B cell (primary cell): ENCODE measurements around the gene LRTM1. TPM values are rescaled to one million over a fixed set of nuclear protein-coding genes. Genes with fewer than 3 reads are reported as not detected.

ENCODE experiments used
- ATAC-seq: fragments of 200-7000 bp; cut with Tn5 transposase; one replicate; pipeline ENCODE4 v1.10.0; 2021; ENCODE audit warnings: low read depth, mild to moderate bottlenecking, moderate number of reproducible peaks, moderate library complexity
- CTCF ChIA-PET: fragments of 350-600 bp; sonication (Branson Sonifier 250); formaldehyde crosslinking; loops from one replicate; lab custom pipeline; 2021; ENCODE audit warnings: antibody characterized with exemption, inconsistent platforms; lab: Charles Lee
- POLR2A ChIA-PET: fragments of 350-600 bp; sonication (Branson Sonifier 250); formaldehyde crosslinking; loops from one replicate; lab custom pipeline; 2021; ENCODE audit warnings: antibody characterized with exemption; lab: Charles Lee
- DNase-seq: peaks from one replicate; pipeline ENCODE4 v3.0.0; 2013
- H2AFZ ChIP-seq: 2 replicates; pipeline ENCODE4 v1.6.1; 2012; ENCODE audit warnings: mild to moderate bottlenecking, low read depth, low read length; ENCODE audit not compliant: insufficient read depth, poor library complexity, severe bottlenecking
- H3K27ac ChIP-seq, 2 donors: 1 replicate in 1 of 2; 2 replicates in 1 of 2; pipeline ENCODE4 v1.5.1; 2012 to 2013; ENCODE audit warnings: low read length in 2 of 2, mild to moderate bottlenecking in 2 of 2, moderate library complexity in 1 of 2
- H3K27me3 ChIP-seq, 4 experiments: fragments of 200-600 bp in 1 of 4; sonication (generic) in 1 of 4; replicated peaks in 1 of 4; 1 replicate in 2 of 4; 2 replicates in 2 of 4; pipeline versions ENCODE4 v1.6.1 to v1.7.0; 2013 to 2016; ENCODE audit warnings: low read length in 3 of 4, mild to moderate bottlenecking in 2 of 4, mixed read lengths in 1 of 4, moderate library complexity in 1 of 4; ENCODE audit not compliant: insufficient read depth in 4 of 4, control insufficient read depth in 3 of 4; ENCODE audit errors: control extremely low read depth in 1 of 4
- H3K36me3 ChIP-seq, 2 experiments: replicated peaks in 1 of 2; 1 replicate in 1 of 2; 2 replicates in 1 of 2; pipeline versions ENCODE4 v1.6.1 to v1.7.1; 2013; ENCODE audit warnings: low read length in 1 of 2; ENCODE audit not compliant: insufficient read depth in 2 of 2, control insufficient read depth in 1 of 2; ENCODE audit errors: control extremely low read depth in 1 of 2, extremely low read depth in 1 of 2
- H3K4me1 ChIP-seq, 2 donors: fragments of 200-600 bp in 1 of 2; sonication (generic) in 1 of 2; 1 replicate in 1 of 2; 2 replicates in 1 of 2; pipeline versions ENCODE4 v1.5.1 to v1.6.1; 2013 to 2017; ENCODE audit warnings: low read length in 2 of 2; ENCODE audit not compliant: control insufficient read depth in 2 of 2, insufficient read depth in 2 of 2
- H3K4me2 ChIP-seq: replicated peaks from 2 replicates; pipeline ENCODE3; 2012; ENCODE audit warnings: mild to moderate bottlenecking, low read depth, low read length; ENCODE audit not compliant: poor library complexity, severe bottlenecking
- H3K4me3 ChIP-seq, 5 experiments: fragments of 200-600 bp in 1 of 5; sonication (generic) in 1 of 5; 1 replicate in 3 of 5; 2 replicates in 2 of 5; pipeline versions ENCODE4 v1.5.1 to v1.7.0; 2011 to 2016; ENCODE audit warnings: low read length in 4 of 5, mild to moderate bottlenecking in 4 of 5, low read depth in 2 of 5, control low read depth in 1 of 5, moderate library complexity in 1 of 5; ENCODE audit not compliant: insufficient read depth in 1 of 5; ENCODE audit errors: control extremely low read depth in 1 of 5, extremely low read depth in 1 of 5
- H3K79me2 ChIP-seq: fragments of 200-600 bp; sonication (generic); one replicate; pipeline ENCODE4 v1.6.0; 2016; ENCODE audit warnings: low read length; ENCODE audit not compliant: control insufficient read depth, insufficient read depth
- H3K9ac ChIP-seq: fragments of 200-600 bp; sonication (generic); 2 replicates; pipeline ENCODE4 v1.6.1; 2017; ENCODE audit warnings: mild to moderate bottlenecking, low read length, moderate library complexity
- H3K9me3 ChIP-seq, 3 donors: one replicate each; pipeline versions ENCODE4 v1.6.1 to v1.7.1; 2013; ENCODE audit warnings: low read length in 2 of 3; ENCODE audit not compliant: control insufficient read depth in 2 of 3, insufficient read depth in 1 of 3; ENCODE audit errors: control extremely low read depth in 1 of 3
- H4K20me1 ChIP-seq: 2 replicates; pipeline ENCODE4 v1.6.0; 2012; ENCODE audit warnings: mild to moderate bottlenecking, low read length; ENCODE audit not compliant: insufficient read depth, control insufficient read depth, poor library complexity, severe bottlenecking
- H3K27ac Mint-ChIP-seq: one replicate; pipeline ENCODE4 v1.8.0; 2021; ENCODE audit warnings: mixed read lengths
- H3K27me3 Mint-ChIP-seq: one replicate; pipeline ENCODE4 v1.8.0; 2021; ENCODE audit warnings: mixed read lengths
- H3K4me1 Mint-ChIP-seq: one replicate; pipeline ENCODE4 v1.8.0; 2021; ENCODE audit warnings: mixed read lengths
- H3K4me3 Mint-ChIP-seq: one replicate; pipeline ENCODE4 v1.8.0; 2021; ENCODE audit warnings: mixed read lengths
- H3K9me3 Mint-ChIP-seq: one replicate; pipeline ENCODE4 v1.8.0; 2022; ENCODE audit warnings: mixed read lengths; ENCODE audit not compliant: insufficient read depth
- EZH2 ChIP-seq: IDR thresholded peaks from 2 replicates; pipeline ENCODE4 v1.6.1; 2012; ENCODE audit warnings: borderline replicate concordance, low read depth, mild to moderate bottlenecking, moderate library complexity, low read length; ENCODE audit not compliant: insufficient read depth, poor library complexity, severe bottlenecking
- WGBS: methylation state at CpG from one replicate; pipeline ENCODE4 v1.1.5; 2013; ENCODE audit warnings: missing lambda C conversion rate; ENCODE audit not compliant: insufficient coverage; 5-methylcytosine and 5-hydroxymethylcytosine counted together
- intact Hi-C: fragments of 100-400 bp; cut with micrococcal nuclease; formaldehyde crosslinking; loops from one replicate; pipeline ENCODE4 v1.10.0; 2022
- polyA plus RNA-seq: library from polyadenylated mRNA; depleted of rRNA; stranded (reverse); fragments of >200 nt; gene quantifications from 2 replicates; pipeline ENCODE4 v1.2.3, GENCODE V29; 2012
- total RNA-seq, 2 donors: library from RNA; stranded (reverse); fragments of 120-200 nt in 1 of 2; gene quantifications; 1 replicate in 1 of 2; 2 replicates in 1 of 2; pipeline versions ENCODE4 v1.2.3 to v1.2.4, GENCODE V29; 2013 to 2022
- TF ChIP-seq, protein P1 (sequence below): fragments of 200-600 bp; IDR thresholded peaks from one replicate; pipeline ENCODE4 v1.8.0; 2022; ENCODE audit warnings: antibody characterized with exemption, mild to moderate bottlenecking

The LRTM1 gene
- total and polyA plus RNA-seq, 2 donors (not counting 1 experiment from before 2014, with no cell fraction given), result not detected

DNA sequence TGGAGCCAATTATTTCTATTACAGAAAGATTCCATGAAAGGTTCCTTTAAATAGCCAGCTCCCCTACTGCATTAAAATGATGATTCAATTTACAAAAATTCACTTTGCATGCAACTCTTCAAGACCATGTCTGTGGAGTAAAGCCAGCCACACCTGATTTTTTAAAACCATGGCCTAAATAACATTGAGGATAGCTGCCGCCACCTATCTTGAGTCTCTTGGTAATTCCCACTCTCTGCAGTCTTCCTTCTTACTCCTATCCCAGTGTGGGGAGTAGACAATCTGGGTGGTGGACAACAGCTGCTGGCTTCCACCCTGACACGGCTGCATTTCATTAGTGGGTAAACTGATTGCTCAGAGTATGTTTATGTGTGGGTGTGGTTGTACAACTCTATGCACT, 10.7 kb downstream of the LRTM1 start:
- H3K9me3 Mint-ChIP-seq, result no peaks in the 10 kb centered on the region
- WGBS, result no CpG with 5 or more reads among the region's 2 CpGs

GRCh38 chr3:54916732-54917131, 11.1 kb downstream of the LRTM1 start:
- Mint-ChIP-seq H3K27ac (no peak overlapping the region), H3K4me1 (no peaks in the 10 kb centered on the region), H3K9me3 (no peaks in the 10 kb centered on the region), H3K27me3 (no peaks in the 10 kb centered on the region), H3K4me3 (no peak overlapping the region)
- POLR2A ChIA-PET, result no interaction called here
- Histone ChIP-seq H3K4me1 (no peaks in the 10 kb centered on the region), H3K27ac (no peak overlapping the region), H3K36me3 (no peaks in the 10 kb centered on the region), H2AFZ (no peak overlapping the region), H4K20me1 (no peaks in the 10 kb centered on the region), H3K4me2 (no peak overlapping the region), H3K27me3 (no peaks in the 10 kb centered on the region), H3K9me3 (peaks cover 0 to 7% (median 0%) of the 10 kb centered on the region in 3 donors), H3K4me3 (no peak overlapping the region), H3K79me2 (no peaks in the 10 kb centered on the region), H3K9ac (no peak overlapping the region)
- no peak for DNase-seq
- intact Hi-C loops, result no loop called here
- no peak for ATAC-seq
- CTCF ChIA-PET, result no interaction called here
- TF ChIP-seq, protein P1, sequence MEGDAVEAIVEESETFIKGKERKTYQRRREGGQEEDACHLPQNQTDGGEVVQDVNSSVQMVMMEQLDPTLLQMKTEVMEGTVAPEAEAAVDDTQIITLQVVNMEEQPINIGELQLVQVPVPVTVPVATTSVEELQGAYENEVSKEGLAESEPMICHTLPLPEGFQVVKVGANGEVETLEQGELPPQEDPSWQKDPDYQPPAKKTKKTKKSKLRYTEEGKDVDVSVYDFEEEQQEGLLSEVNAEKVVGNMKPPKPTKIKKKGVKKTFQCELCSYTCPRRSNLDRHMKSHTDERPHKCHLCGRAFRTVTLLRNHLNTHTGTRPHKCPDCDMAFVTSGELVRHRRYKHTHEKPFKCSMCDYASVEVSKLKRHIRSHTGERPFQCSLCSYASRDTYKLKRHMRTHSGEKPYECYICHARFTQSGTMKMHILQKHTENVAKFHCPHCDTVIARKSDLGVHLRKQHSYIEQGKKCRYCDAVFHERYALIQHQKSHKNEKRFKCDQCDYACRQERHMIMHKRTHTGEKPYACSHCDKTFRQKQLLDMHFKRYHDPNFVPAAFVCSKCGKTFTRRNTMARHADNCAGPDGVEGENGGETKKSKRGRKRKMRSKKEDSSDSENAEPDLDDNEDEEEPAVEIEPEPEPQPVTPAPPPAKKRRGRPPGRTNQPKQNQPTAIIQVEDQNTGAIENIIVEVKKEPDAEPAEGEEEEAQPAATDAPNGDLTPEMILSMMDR, result no peak
- TF ChIP-seq EZH2, result no peak

More for the DNA sequence above, 10.7 kb downstream of the LRTM1 start:
- H3K79me2 ChIP-seq, result no peaks in the 10 kb centered on the region
- H3K9me3 ChIP-seq, result peaks cover 0 to 7% (median 0%) of the 10 kb centered on the region in 3 donors
- no peak for DNase-seq
- Mint-ChIP-seq H3K4me3 (no peak overlapping the region), H3K27ac (no peak overlapping the region), H3K27me3 (no peaks in the 10 kb centered on the region), H3K4me1 (no peaks in the 10 kb centered on the region)
- no peaks in the 10 kb centered on the region for H3K27me3 ChIP-seq
- no peak overlapping the region for H2AFZ ChIP-seq
- intact Hi-C loops, result no loop called here
- ATAC-seq, result no peak
- no peaks in the 10 kb centered on the region for H3K4me1 ChIP-seq
- POLR2A ChIA-PET, result no interaction called here
- H3K9ac ChIP-seq, result no peak overlapping the region
- no peaks in the 10 kb centered on the region for H3K36me3 ChIP-seq
- no peak overlapping the region for H3K27ac ChIP-seq
- no peak overlapping the region for H3K4me2 ChIP-seq
- no peaks in the 10 kb centered on the region for H4K20me1 ChIP-seq
- CTCF ChIA-PET, result no interaction called here
- no peak for TF ChIP-seq EZH2
- TF ChIP-seq, protein P1, result no peak
- H3K4me3 ChIP-seq, result no peak overlapping the region
